T-helper 2 cell (primary cell): ENCODE results near the gene TRIM33.
"Not testable (repeated sequence)": the region's sequence is repeated elsewhere in the genome, so short reads cannot be mapped to it uniquely, and the experiment has no call there.

ENCODE experiments used
- DNase-seq, 5 experiments: peaks; one replicate each; pipeline versions ENCODE4 v3.0.0 to v3.0.0-alpha.2; 2012 to 2022

Gene TRIM33

GRCh38 chr1:114510274-114511031, 550 bp downstream of the TRIM33 start:
- DNase-seq: peak; percentile 17 to 66 (median 36)

- DNase-seq: no peak
These were observed 1.3 kb downstream of the TRIM33 start for GRCh38 chr1:114509596-114510273.

GRCh38 chr1:114508386-114508898, 2.6 kb downstream of the TRIM33 start:
- DNase-seq: no peak

- DNase-seq: no peak
These were observed 3.5 kb downstream of the TRIM33 start for GRCh38 chr1:114507513-114507912.

- no peak for DNase-seq
These were observed 5.8 kb downstream of the TRIM33 start for GRCh38 chr1:114505148-114505561.

- DNase-seq: no peak
These were observed 7.0 kb downstream of the TRIM33 start for GRCh38 chr1:114503916-114504422.

- DNase-seq: no peak
These were observed 8.9 kb downstream of the TRIM33 start for GRCh38 chr1:114502080-114502479.

GRCh38 chr1:114499478-114499877, 11.5 kb downstream of the TRIM33 start:
- DNase-seq: no peak

- no peak for DNase-seq
These were observed 14.9 kb downstream of the TRIM33 start for GRCh38 chr1:114496089-114496488.

- DNase-seq: no peak
These were observed 15.5 kb downstream of the TRIM33 start for GRCh38 chr1:114495486-114495885.

GRCh38 chr1:114492978-114493377, 18.0 kb downstream of the TRIM33 start:
- DNase-seq: no peak

- peak in 1 of 5 experiments; percentile 63 for DNase-seq
These were observed 20.7 kb downstream of the TRIM33 start for GRCh38 chr1:114490274-114490693.

- no peak for DNase-seq
These were observed 22.3 kb downstream of the TRIM33 start for GRCh38 chr1:114488739-114489138.

GRCh38 chr1:114485286-114485685, 25.7 kb downstream of the TRIM33 start:
- DNase-seq: no peak

- DNase-seq: peak in 1 of 5 experiments; percentile 68
These were observed 28.4 kb downstream of the TRIM33 start for GRCh38 chr1:114482585-114482984.

- not testable (repeated sequence) for DNase-seq
These were observed 31.4 kb downstream of the TRIM33 start for GRCh38 chr1:114479636-114480035.

- no peak for DNase-seq
These were observed 31.9 kb downstream of the TRIM33 start for GRCh38 chr1:114479134-114479533.

GRCh38 chr1:114473796-114474195, 37.2 kb downstream of the TRIM33 start:
- DNase-seq: no peak

GRCh38 chr1:114472408-114472807, 38.6 kb downstream of the TRIM33 start:
- DNase-seq: no peak

GRCh38 chr1:114470681-114471080, 40.3 kb downstream of the TRIM33 start:
- DNase-seq: no peak

- peak in 1 of 5 experiments; percentile 61 for DNase-seq
These were observed 42.1 kb downstream of the TRIM33 start for GRCh38 chr1:114468710-114469468.

- peak in 1 of 5 experiments; percentile 40 for DNase-seq
These were observed 43.0 kb downstream of the TRIM33 start for GRCh38 chr1:114468047-114468446.

GRCh38 chr1:114467491-114467890, 43.5 kb downstream of the TRIM33 start:
- peak in 1 of 5 experiments; percentile 46 for DNase-seq
